CD4-positive, alpha-beta T cell treated with Interferon gamma for 1 hour (primary cell): ENCODE data around the gene SLC13A2.
"Not testable (repeated sequence)": the region's sequence is repeated elsewhere in the genome, so short reads cannot be mapped to it uniquely, and the experiment has no call there.

Experiments used
- DNase-seq: peaks from one replicate; pipeline ENCODE4 v3.0.0-alpha.2; 2020

The SLC13A2 gene, protein sequence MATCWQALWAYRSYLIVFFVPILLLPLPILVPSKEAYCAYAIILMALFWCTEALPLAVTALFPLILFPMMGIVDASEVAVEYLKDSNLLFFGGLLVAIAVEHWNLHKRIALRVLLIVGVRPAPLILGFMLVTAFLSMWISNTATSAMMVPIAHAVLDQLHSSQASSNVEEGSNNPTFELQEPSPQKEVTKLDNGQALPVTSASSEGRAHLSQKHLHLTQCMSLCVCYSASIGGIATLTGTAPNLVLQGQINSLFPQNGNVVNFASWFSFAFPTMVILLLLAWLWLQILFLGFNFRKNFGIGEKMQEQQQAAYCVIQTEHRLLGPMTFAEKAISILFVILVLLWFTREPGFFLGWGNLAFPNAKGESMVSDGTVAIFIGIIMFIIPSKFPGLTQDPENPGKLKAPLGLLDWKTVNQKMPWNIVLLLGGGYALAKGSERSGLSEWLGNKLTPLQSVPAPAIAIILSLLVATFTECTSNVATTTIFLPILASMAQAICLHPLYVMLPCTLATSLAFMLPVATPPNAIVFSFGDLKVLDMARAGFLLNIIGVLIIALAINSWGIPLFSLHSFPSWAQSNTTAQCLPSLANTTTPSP

DNA sequence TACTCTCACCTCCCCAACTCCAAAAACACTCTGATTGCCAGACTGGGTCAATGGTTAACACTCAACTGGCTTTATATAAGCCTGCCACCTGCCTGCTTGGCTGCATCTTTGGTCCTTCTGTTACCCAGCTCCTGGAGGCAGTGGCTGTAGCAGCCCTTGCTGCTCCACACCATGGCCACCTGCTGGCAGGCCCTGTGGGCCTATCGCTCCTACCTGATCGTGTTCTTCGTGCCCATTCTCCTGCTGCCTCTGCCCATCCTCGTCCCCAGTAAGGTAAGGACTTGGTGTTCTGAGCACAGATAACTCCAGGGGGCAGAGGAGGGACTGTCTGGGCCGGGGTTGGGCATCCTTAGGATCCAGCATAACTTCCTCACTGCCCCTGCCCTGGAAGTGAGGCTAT is at the start of gene SLC13A2:
TSS of gene SLC13A2 (plus strand) at position 103 of the 400 bp plus-strand sequence. CDS start at position 172, 69 bp downstream.
- no peak for DNase-seq

DNA sequence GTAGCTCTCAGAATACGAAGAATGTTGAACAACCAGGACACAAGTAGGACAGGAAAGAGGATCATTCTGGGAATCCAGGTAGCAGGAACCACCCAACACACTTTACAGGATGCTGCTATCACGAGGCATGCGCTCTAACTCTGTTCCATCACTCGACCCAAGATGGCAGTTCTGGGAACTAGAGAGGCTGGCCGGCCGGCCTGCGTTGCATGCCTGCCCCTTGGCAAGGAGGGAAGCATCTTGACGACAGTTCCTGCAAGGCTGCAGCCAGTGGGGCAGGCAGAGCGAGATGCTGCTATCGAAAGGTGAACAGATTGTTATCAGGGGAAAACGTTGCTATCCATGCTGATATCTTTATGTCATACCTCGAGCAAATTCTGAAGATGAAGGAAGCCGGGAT is 48.2 kb upstream of the SLC13A2 start:
- no peak for DNase-seq

DNA sequence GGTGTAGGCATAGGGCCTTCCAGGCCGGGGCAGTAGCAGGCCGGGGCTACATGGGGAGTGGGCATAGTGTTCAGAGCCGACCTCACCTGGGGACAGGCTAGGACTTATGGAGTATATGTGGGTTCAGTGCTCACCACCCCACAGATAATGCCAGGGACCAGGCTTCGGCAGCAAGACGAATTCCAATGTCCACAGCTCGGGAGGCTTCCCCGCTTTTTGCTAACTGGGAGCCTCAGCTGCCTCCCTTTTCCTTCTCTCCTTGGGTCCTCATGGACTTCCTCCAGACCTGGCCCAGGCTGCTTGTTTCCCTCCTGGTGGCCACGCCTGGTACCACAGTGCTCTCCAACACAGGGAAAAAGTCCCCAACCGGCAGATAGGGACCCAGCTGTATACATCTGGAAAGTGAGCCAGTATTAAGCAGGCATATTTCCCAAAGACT is 47.3 kb upstream of the SLC13A2 start:
- no peak for DNase-seq

DNA sequence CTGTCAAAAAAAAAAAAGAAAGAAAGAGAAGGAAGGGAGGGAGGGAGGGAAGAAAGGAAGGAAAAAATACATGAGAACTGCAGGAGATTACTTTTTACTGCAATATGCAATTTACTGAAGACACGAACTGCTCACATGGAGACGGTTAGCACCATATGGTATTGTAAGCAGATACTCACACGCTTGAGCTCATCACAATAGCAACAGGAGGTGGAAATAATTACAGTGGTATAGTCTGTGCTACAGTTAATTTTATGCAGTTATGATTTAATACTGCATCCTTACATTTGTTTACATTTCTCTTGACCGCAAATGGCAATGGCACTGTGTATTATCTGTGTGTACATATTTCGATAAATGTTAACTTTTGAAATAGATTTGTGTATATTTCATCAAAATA is 46.1 kb upstream of the SLC13A2 start:
- no peak for DNase-seq

DNA sequence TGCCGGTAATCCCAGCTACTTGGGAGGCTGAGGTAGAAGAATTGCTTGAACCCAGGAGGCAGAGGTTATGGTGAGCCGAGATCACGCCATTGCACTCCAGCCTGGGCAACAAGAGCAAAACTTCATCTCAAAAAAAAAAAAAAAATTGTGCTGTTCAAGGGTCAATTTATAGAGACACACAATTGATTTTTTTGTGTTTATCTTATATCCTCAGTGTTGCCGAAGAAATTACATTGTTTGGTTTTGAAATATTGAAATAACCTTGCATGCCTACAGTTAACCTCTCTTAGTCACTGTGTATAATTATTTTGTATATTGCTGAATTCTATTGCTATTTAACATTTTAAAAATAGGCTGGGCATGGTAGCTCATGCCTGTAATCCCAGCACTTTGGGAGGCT is 45.5 kb upstream of the SLC13A2 start:
- DNase-seq: not testable (repeated sequence)

DNA sequence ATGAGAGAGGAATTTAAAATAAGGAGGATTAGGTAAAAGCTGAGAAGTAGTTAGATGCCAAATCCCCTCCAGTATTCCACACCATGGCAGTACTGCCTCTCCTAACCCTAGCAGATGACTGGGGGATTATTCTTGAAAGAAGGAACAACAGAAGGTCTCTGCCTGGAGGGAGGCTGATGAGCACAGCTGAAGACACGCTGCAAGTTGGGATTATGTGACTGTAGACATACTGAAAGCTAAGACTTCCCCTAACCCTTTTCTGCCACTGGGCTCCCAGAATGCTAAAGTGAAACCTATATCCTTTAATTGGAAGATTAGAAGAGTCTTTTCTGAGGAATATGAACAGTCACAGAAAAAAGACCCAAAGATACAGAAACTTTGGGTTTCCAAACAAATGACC is 39.7 kb upstream of the SLC13A2 start:
- DNase-seq: no peak

DNA sequence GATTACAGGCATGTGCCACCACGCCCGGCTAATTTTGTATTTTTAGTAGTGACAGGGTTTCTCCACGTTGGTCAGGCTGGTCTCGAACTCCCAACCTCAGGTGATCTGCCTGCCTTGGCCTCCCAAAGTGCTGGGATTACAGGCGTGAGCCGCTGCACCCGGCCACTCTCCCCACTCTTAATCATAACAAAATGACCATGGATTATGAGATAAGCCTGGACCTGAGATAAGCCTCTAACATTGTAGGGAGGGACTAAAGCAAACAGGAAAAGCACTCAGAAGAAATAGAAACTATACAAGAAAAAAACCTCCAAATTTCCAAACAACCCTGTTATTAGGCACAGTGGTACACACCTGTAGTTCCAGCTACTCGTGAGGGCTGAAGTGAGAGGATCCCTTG is 39.1 kb upstream of the SLC13A2 start:
- DNase-seq: not testable (repeated sequence)

DNA sequence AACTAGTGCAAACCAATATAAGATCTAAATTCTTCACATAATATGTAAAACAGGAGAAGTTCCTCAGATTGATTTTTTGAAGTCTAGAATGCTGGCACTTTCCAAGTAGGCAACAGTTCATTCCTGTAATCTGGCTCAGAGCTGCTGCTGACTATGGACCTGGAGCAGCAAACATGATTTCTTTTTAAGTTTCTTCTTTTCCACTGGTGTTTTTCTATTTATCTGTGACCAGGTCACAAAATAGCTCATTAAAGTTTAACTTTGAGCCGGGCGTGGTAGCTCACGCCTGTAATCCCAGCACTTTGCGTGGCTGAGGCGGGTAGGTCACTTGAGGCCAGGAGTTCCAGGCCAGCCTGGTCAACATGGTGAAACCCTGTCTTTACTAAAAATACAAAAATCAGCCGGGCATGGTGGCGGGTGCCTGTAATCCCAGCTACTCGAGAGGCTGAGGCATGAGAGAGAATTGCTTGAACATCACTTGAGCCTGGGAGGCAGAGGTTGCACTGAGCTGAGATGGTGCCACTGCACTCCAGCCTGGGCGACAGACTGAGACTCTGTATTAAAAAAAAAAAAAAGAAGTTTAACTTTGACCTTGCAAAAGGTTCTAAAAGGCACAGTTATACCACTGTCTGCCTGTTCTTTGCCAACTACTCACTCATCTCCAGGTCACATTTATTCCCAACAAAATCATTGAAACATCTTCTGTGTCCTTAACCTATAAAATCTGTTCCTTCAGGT is 29.4 kb upstream of the SLC13A2 start:
- DNase-seq: no peak

DNA sequence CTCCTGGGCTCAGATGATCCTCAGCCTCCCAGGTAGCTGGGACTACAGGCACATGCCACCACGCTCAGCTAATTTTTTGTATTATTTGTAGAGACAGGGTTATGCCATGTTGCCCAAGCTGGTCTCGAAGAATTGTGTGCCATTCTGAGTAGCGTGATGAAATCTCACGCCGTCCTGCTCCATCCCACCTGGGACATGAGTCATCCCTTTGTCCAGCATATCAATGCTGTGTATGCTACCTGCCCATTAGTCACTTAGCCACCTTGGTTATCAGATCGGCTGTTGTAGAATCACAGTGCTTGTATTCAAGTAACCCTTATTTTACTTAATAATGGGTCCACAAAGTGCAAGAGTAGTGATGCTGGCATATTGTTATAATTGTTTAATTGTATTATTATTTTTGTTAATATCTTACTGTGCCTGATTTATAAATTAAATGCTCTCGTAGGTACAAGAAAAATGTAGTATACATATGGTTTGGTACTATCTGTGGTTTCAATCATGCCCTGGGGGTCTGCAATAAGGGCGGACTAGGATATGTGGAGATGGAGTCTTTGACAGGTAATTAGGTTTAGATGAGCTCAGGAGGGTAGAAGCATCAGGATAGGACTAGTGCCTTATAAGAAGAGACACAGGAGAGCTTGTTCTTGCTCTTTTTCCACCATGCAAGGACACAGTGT is 26.6 kb upstream of the SLC13A2 start:
- no peak for DNase-seq

DNA sequence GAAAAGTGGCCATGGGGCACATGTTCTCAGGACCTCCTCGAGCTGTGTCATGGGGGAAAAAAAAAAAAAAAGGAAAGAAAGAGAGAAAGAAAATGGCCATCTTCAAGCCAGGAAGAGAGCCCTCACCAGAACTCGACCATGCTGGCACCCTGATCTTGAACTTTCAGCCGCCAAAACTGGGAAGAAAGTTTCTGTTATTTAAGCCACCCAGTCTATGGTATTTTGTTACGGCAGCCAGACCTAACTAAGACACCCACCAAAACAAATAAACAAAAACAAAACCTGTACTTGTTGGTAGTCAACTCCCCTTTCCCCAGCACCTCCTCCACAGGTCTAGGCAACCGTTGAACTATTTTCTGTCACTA is 26.1 kb upstream of the SLC13A2 start:
- no peak for DNase-seq

DNA sequence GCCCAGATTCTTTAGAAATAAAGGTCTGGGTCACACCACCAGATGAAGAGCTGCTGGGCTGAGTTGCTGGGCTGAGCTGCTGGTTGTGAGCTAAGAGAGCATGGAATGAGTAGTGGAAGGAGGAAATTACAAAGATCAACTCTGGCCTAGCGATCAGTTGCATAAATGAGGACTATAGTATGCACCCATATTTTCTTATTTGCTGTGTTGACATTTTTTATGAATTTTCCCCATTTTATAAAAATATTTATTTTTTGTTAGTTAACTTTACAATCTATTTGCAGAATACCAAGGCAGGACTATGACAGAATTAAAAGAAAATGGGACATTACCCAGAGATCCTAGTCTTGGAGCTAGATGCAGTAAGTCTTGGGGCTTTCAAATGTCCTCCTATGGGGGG is 23.6 kb upstream of the SLC13A2 start:
- DNase-seq: no peak

DNA sequence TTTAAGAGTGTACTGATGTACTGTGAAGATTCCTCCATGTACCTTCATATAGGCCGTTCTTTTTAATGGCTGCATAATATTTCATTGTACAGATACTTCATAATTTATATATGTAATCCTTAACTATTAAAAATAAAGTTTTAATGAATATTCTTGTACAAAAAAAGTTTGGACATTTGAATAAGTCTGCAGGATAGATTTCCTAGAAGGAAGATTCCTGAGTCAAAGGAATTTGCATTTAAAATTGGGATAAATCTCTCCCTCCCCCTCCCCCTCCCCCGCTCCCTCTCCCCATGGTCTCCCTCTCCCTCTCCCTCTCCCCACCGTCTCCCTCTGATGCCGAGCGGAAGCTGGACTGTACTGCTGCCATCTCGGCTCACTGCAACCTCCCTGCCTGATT is 15.6 kb upstream of the SLC13A2 start:
- DNase-seq: no peak

DNA sequence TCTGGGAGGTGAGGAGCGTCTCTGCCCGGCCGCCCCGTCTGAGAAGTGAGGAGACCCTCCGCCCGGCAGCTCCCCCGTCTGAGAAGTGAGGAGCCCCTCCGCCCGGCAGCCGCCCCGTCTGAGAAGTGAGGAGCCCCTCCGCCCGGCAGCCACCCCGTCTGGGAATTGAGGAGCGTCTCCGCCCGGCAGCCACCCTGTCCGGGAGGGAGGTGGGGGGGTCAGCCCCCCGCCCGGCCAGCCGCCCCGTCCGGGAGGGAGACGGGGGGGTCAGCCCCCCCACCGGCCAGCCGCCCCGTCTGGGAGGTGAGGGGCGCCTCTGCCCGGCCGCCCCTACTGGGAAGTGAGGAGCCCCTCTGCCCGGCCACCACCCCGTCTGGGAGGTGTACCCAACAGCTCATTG is 14.6 kb upstream of the SLC13A2 start:
- DNase-seq: not testable (repeated sequence)

DNA sequence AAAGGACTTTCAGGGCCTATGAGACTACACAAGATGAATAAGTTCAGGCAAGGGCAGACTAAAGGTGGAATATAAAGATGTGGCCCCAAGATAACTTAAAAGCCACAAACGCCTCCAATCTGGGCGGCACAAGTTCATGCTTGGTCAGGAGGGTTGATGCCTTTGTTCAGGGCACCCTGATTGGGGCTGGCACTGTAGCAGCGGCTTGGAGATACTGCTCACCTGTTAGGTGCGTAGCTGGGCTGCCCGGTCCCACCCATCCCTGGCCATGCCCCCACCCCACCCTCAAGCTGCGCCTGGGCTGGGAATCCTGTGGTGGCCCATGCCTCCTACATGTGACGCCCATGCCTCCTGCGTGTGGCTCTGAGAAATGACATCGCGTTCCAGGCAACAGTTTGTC is 12.5 kb upstream of the SLC13A2 start:
- no peak for DNase-seq

DNA sequence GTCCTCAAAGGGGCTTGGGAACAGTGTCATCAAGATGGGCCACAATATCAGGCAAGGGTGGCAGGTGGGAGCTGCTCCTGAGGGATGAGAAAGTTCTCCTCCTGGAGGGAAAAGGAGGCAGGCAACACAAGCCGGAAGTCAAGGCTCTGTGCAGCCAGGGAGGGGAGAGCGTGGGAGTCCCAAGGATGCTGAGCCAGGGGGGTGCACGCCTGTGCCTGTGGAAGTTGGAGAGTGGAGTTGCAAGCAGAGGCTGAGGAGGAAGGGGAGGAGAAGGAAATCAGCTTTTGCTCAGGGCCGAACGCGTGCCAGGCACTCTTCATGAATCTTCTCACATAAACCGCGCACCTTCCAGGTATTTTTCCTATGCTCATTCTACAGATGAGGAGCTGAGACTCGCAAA is 7.4 kb upstream of the SLC13A2 start:
- DNase-seq: no peak

DNA sequence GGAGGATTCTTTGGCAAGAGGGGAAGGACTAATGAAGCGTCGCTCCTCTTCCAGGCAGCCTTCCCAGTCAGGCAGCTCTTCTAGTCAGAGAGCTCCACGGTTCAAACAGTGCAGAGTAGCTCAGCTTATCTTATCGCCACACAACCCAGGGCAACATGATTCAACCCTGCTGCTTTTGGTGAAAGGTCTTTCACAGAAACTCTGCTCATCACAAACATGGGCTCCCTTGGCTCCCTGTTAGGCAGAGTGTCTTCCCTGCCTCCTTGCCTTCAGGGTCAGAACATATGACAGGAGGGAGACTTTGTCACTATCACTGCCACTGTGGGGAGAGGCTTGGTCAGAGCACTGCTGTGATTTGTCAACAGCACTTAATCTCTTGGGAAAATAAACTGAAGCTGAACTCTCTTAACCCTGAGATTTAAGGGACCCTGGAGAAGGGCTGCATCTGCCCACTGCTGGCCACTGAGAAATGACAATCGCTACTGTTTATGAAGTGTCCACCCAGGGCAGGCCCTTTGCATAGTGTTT is 6.9 kb upstream of the SLC13A2 start:
- no peak for DNase-seq

DNA sequence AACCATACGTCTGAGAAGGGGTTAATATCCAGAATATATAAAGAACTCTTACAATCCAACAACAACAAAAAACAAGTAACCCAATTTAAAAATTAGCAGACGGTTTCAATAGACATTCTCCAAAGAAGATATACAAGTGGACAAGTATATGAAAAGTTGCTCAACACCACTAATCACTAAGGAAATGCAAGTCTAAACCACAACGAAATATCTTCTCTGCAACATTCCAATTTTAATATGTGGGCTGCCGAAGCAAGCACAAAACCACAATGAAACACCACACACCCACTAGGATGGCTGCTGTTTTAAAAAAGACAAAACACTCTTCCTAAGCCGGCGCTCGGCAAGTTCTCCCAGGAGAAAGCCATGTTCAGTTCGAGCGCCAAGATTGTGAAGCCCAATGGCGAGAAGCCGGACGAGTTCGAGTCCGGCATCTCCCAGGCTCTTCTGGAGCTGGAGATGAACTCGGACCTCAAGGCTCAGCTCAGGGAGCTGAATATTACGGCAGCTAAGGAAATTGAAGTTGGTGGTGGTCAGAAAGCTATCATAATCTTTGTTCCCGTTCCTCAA is 5.9 kb upstream of the SLC13A2 start:
- no peak for DNase-seq

DNA sequence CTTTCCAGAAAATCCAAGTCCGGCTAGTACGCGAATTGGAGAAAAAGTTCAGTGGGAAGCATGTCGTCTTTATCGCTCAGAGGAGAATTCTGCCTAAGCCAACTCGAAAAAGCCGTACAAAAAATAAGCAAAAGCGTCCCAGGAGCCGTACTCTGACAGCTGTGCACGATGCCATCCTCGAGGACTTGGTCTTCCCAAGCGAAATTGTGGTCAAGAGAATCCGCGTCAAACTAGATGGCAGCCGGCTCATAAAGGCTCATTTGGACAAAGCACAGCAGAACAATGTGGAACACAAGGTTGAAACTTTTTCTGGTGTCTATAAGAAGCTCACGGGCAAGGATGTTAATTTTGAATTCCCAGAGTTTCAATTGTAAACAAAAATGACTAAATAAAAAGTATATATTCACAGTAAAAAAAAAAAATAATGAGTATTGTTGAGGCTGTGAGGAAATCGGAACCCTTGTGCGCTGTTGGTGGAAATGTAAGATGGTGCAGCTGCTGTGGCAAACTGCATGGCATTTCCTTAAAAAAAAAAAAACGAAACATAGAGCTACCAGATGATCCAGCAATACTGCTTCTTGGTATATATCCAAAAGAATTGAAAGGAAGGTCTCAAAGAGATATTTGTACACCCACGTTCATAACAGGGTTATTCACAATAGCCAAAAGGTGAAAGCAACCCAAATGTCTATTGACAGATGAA is 5.3 kb upstream of the SLC13A2 start:
- DNase-seq: not testable (repeated sequence)

DNA sequence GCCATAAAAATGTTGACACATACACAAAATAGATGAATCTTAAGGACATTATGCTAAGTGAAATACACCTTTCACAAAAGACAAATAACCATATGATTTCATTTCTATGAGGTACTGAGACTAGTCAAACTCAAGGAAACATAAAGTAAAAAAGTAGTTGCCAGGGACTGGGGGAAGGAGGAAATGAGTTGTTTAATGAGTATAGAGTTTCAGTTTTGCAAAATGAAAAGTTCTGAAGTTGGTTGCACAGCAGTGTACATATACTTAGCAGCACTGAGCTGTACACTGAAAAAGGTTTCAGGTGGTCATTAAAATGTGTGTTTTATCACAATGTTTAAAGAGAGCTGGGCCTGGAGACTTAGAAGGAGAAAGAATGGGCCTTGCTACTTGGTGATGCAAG is 4.7 kb upstream of the SLC13A2 start:
- no peak for DNase-seq

DNA sequence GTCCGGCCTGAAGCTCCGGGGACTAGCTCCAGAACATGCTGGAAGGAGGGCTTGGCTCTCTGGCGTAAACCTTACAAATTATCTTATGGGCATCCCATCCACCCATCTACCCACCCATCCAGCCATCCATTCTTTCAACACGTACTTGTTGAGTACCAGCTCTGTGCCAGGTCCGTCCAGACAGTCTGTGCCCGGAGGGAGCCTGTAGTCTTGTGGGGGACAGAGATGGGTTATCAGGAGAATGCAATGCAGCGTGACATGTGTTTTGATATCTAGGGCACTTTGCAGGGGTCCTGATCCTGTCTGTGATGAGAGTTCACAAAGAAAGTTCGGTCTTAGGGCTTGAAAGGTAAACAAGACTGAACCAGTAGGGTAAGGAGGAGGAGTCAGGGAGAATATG is 4.1 kb upstream of the SLC13A2 start:
- DNase-seq: no peak

DNA sequence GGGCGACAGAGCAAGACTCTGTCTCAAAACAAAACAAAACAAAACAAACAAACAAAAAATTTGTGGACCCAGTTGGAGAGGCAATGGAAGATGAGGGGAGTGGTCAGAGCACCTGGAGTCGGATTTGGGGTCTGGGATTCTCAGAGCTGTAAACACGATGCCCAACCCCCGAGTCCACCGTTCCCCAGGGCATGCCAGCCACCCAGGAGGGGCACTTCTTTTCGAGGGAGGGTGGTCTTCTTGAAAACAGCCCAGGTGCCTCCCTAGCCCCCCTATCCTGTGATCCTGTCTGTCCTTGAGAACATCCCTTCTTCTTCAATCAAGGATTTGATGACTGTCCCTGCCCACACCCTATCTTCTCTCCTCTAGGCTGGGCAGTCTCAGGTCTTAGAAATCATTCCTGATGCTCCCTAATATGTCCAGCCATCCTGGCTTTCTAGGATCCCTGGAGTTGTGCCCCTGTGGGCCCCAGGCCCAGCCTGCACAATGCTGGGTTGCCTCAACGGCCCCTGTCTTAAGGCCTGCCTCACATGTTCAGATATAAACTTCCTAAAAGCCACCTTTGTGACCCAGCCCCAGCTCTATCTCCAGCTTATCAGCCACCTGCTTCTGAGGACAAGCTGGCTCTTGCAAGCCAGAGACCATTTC is 3.1 kb upstream of the SLC13A2 start:
- no peak for DNase-seq

DNA sequence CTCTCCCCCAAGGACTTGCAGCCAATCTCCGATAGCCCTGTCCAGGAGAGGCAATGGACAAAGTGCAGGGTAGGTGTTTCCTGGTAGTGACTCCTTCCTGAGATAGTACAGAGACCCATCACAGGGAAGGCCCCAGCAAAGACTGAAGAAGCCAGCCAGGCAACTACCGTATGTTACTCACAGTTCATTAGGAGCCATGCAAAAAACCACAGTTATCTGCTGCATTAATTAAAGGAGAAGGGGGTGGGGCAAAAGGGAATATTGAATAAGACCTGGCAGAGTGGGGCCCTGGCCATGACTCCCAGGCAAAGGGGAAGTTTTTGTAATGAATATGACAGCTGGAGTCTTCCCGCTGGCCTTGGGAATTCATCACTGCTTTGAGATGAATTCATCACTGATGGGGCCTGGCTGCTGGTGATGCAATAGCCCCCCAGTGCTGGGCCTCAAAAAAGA is 2.5 kb upstream of the SLC13A2 start:
- DNase-seq: no peak
